ENCODE measurements around the gene GCKR.
"Not testable (repeated sequence)": the region's sequence is repeated elsewhere in the genome, so short reads cannot be mapped to it uniquely, and the experiment has no call there.

GRCh38 chr2:27539649-27540048 lies 43.0 kb downstream of the GCKR start:
- not testable (repeated sequence) for TF ChIP-seq EP300 (IDR thresholded peaks at IDR 0.05; ENCODE audit: borderline replicate concordance in 1 of 2, low read depth in 1 of 2, low read length in 1 of 2); IRF3 (IDR thresholded peaks at IDR 0.05; ENCODE audit: low read depth, low read length); FOXJ3 (CRISPR knock-in tag; IDR thresholded peaks at IDR 0.05); MXI1 (IDR thresholded peaks at IDR 0.05; ENCODE audit: low read depth, low read length); EZH2phosphoT487 (IDR thresholded peaks at IDR 0.05; ENCODE audit: borderline replicate concordance, low read depth); TAF1 (IDR thresholded peaks at IDR 0.05; ENCODE audit: borderline replicate concordance, low read depth, low read length); CTCF (IDR thresholded peaks at IDR 0.05); RAD21 (IDR thresholded peaks at IDR 0.05; ENCODE audit: low read length); POLR2AphosphoS5 (IDR thresholded peaks at IDR 0.05; ENCODE audit: low read depth, low read length)
